ENCODE data around the gene SMG5. TPM values are rescaled to one million over a fixed set of nuclear protein-coding genes. Genes with fewer than 3 reads are reported as not detected.

SMG5 gene
- total and polyA plus RNA-seq, 2 donors (not counting 1 experiment from before 2014, with no cell fraction given) = 53.5 to 77.0 TPM

DNA sequence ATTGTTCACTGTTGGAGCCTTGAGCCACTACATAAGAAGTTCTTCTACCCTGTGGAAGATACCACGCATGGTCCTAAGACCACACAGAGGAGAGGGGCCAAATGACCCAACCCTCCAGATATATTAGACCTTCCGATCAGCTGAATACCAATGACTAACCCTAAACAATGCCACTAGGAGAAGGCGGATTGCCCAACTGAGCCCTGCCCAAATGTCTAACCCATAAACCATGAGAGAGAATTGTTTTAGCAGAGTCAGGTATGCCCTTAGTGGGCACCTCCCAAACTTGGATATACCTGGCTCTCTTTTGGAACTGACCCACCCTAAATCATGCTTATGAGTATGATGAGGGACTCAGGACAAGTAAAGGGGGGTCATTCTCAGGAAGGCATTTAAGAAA lies 12.3 kb downstream of the SMG5 start:
- ChIA-PET POLR2A (no interaction called here), CTCF (interaction anchor here (1.4 kb wide), 2 partner anchors 10 to 12 kb away, joined by 3 to 5 read pairs; partner anchors contain the start of gene SMG5)
- Histone ChIP-seq H3K27ac (ENCODE audit: low read length in 2 of 2) (no peak overlapping the region), H3K79me2 (ENCODE audit: control insufficient read depth, insufficient read depth, low read length) (no peaks in the 10 kb centered on the region), H3K4me2 (replicated peaks; ENCODE audit: low read depth, low read length, poor library complexity, severe bottlenecking) (no peak overlapping the region), H3K9ac (ENCODE audit: low read length) (no peak overlapping the region), H3K27me3 (replicated peaks in 1 of 4; ENCODE audit: control extremely low read depth in 1 of 4, control insufficient read depth in 3 of 4, insufficient read depth in 4 of 4, low read length in 3 of 4) (no peaks in the 10 kb centered on the region), H3K36me3 (replicated peaks in 1 of 2; ENCODE audit: control extremely low read depth in 1 of 2, control insufficient read depth in 1 of 2, extremely low read depth in 1 of 2, insufficient read depth in 2 of 2, low read length in 1 of 2) (peaks cover 30 to 85% of the 10 kb centered on the region in 2 experiments), H3K4me1 (ENCODE audit: control insufficient read depth in 2 of 2, insufficient read depth in 2 of 2, low read length in 2 of 2) (no peaks in the 10 kb centered on the region), H3K9me3 (ENCODE audit: control extremely low read depth in 1 of 3, control insufficient read depth in 2 of 3, insufficient read depth in 1 of 3, low read length in 2 of 3) (no peaks in the 10 kb centered on the region), H4K20me1 (ENCODE audit: control insufficient read depth, insufficient read depth, low read length, poor library complexity, severe bottlenecking) (peaks cover 9% of the 10 kb centered on the region), H2AFZ (ENCODE audit: insufficient read depth, low read depth, low read length, poor library complexity, severe bottlenecking) (no peak overlapping the region), H3K4me3 (ENCODE audit: control extremely low read depth in 1 of 5, extremely low read depth in 1 of 5, insufficient read depth in 1 of 5, low read depth in 2 of 5, low read length in 4 of 5) (no peak overlapping the region)
- 100% methylated on average over 2 of the region's 3 CpGs for WGBS (ENCODE audit: insufficient coverage)
- Mint-ChIP-seq H3K4me3 (no peak overlapping the region), H3K9me3 (ENCODE audit: insufficient read depth) (no peaks in the 10 kb centered on the region), H3K27ac (no peak overlapping the region), H3K27me3 (no peaks in the 10 kb centered on the region), H3K4me1 (no peaks in the 10 kb centered on the region)
- TF ChIP-seq, protein P1, sequence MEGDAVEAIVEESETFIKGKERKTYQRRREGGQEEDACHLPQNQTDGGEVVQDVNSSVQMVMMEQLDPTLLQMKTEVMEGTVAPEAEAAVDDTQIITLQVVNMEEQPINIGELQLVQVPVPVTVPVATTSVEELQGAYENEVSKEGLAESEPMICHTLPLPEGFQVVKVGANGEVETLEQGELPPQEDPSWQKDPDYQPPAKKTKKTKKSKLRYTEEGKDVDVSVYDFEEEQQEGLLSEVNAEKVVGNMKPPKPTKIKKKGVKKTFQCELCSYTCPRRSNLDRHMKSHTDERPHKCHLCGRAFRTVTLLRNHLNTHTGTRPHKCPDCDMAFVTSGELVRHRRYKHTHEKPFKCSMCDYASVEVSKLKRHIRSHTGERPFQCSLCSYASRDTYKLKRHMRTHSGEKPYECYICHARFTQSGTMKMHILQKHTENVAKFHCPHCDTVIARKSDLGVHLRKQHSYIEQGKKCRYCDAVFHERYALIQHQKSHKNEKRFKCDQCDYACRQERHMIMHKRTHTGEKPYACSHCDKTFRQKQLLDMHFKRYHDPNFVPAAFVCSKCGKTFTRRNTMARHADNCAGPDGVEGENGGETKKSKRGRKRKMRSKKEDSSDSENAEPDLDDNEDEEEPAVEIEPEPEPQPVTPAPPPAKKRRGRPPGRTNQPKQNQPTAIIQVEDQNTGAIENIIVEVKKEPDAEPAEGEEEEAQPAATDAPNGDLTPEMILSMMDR (IDR thresholded peaks at IDR 0.05) = no peak
- no peak for TF ChIP-seq EZH2 (IDR thresholded peaks at IDR 0.05; ENCODE audit: borderline replicate concordance, insufficient read depth, low read depth, low read length, poor library complexity, severe bottlenecking)
- DNase-seq (no peak), ATAC-seq (ENCODE audit: low read depth) (no peak)
- intact Hi-C loops (cut with micrococcal nuclease) = no loop called here

DNA sequence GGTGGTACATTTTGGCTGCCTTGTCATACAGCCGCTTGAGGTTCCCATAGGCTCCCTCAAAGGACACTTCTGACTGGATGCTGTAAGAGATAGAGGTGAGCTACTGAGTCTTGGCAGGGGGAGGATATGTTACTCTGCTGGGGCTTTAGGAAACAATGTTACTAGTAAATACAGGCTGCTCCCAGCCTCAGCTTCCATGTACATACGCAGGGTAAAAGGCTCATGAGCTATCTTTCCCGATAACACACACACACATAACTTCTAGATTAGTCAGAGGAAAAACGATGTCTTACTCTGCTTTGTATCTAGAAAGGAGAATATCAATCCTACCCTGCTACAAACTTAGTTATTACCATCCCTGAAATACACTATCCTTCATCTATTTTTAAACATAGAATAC lies 14.3 kb downstream of the SMG5 start:
- Mint-ChIP-seq H3K9me3 (ENCODE audit: insufficient read depth) (no peaks in the 10 kb centered on the region), H3K27ac (no peak overlapping the region), H3K4me3 (no peak overlapping the region), H3K27me3 (no peaks in the 10 kb centered on the region), H3K4me1 (no peaks in the 10 kb centered on the region)
- intact Hi-C loops (cut with micrococcal nuclease) = no loop called here
- Histone ChIP-seq H2AFZ (ENCODE audit: insufficient read depth, low read depth, low read length, poor library complexity, severe bottlenecking) (no peak overlapping the region), H3K4me2 (replicated peaks; ENCODE audit: low read depth, low read length, poor library complexity, severe bottlenecking) (no peak overlapping the region), H4K20me1 (ENCODE audit: control insufficient read depth, insufficient read depth, low read length, poor library complexity, severe bottlenecking) (no peaks in the 10 kb centered on the region), H3K27ac (ENCODE audit: low read length in 2 of 2) (no peak overlapping the region), H3K9me3 (ENCODE audit: control extremely low read depth in 1 of 3, control insufficient read depth in 2 of 3, insufficient read depth in 1 of 3, low read length in 2 of 3) (no peaks in the 10 kb centered on the region), H3K79me2 (ENCODE audit: control insufficient read depth, insufficient read depth, low read length) (no peaks in the 10 kb centered on the region), H3K4me1 (ENCODE audit: control insufficient read depth in 2 of 2, insufficient read depth in 2 of 2, low read length in 2 of 2) (no peaks in the 10 kb centered on the region), H3K9ac (ENCODE audit: low read length) (no peak overlapping the region), H3K27me3 (replicated peaks in 1 of 4; ENCODE audit: control extremely low read depth in 1 of 4, control insufficient read depth in 3 of 4, insufficient read depth in 4 of 4, low read length in 3 of 4) (no peaks in the 10 kb centered on the region), H3K4me3 (ENCODE audit: control extremely low read depth in 1 of 5, extremely low read depth in 1 of 5, insufficient read depth in 1 of 5, low read depth in 2 of 5, low read length in 4 of 5) (no peak overlapping the region), H3K36me3 (replicated peaks in 1 of 2; ENCODE audit: control extremely low read depth in 1 of 2, control insufficient read depth in 1 of 2, extremely low read depth in 1 of 2, insufficient read depth in 2 of 2, low read length in 1 of 2) (peaks cover 32 to 78% of the 10 kb centered on the region in 2 experiments)
- CTCF ChIA-PET = no interaction called here
- POLR2A ChIA-PET = no interaction called here
- no peak for DNase-seq
- no peak for TF ChIP-seq EZH2 (IDR thresholded peaks at IDR 0.05; ENCODE audit: borderline replicate concordance, insufficient read depth, low read depth, low read length, poor library complexity, severe bottlenecking)
- TF ChIP-seq, protein P1 (IDR thresholded peaks at IDR 0.05) = no peak
- WGBS (ENCODE audit: insufficient coverage) = no CpG with 5 or more reads among the region's 4 CpGs
- ATAC-seq (ENCODE audit: low read depth) = no peak

Measured in B cell (primary cell).